Measurements from ENCODE around the gene SC5D.

The SC5D gene

GRCh38 chr11:121282886-121283502, 9.6 kb upstream of the SC5D start:
- no peak overlapping the region for H3K4me3 ChIP-seq (ENCODE audit: low read length)
- DNase-seq (ENCODE audit: low read depth, low spot score) = no peak

- DNase-seq (ENCODE audit: low read depth, low spot score) = no peak
- no peak overlapping the region for H3K4me3 ChIP-seq (ENCODE audit: low read length)
Measured at GRCh38 chr11:121291319-121291718, 1.3 kb upstream of the SC5D start.

- DNase-seq (ENCODE audit: low read depth, low spot score) = no peak
- peak overlapping the region; percentile 84 for H3K4me3 ChIP-seq (ENCODE audit: low read length)
Measured at GRCh38 chr11:121291896-121292494, 576 bp upstream of the SC5D start.

- H3K4me3 ChIP-seq (ENCODE audit: low read length) = peak overlapping the region; percentile 84
- DNase-seq (ENCODE audit: low read depth, low spot score) = no peak
Measured at GRCh38 chr11:121293288-121293594, 670 bp downstream of the SC5D start.

GRCh38 chr11:121295246-121296029, 2.9 kb downstream of the SC5D start:
- H3K4me3 ChIP-seq (ENCODE audit: low read length) = no peak overlapping the region
- no peak for DNase-seq (ENCODE audit: low read depth, low spot score)

GRCh38 chr11:121297872-121298271, 5.3 kb downstream of the SC5D start:
- H3K4me3 ChIP-seq (ENCODE audit: low read length) = no peak overlapping the region
- DNase-seq (ENCODE audit: low read depth, low spot score) = no peak

GRCh38 chr11:121298774-121299173, 6.2 kb downstream of the SC5D start:
- H3K4me3 ChIP-seq (ENCODE audit: low read length) = no peak overlapping the region
- no peak for DNase-seq (ENCODE audit: low read depth, low spot score)

GRCh38 chr11:121299417-121299816, 6.8 kb downstream of the SC5D start:
- no peak overlapping the region for H3K4me3 ChIP-seq (ENCODE audit: low read length)
- DNase-seq (ENCODE audit: low read depth, low spot score) = no peak

- no peak overlapping the region for H3K4me3 ChIP-seq (ENCODE audit: low read length)
- DNase-seq (ENCODE audit: low read depth, low spot score) = no peak
Measured at GRCh38 chr11:121300313-121300971, 7.9 kb downstream of the SC5D start.

- DNase-seq (ENCODE audit: low read depth, low spot score) = no peak
- no peak overlapping the region for H3K4me3 ChIP-seq (ENCODE audit: low read length)
Measured at GRCh38 chr11:121300972-121301699, 8.6 kb downstream of the SC5D start.

- DNase-seq (ENCODE audit: low read depth, low spot score) = no peak
- H3K4me3 ChIP-seq (ENCODE audit: low read length) = no peak overlapping the region
Measured at GRCh38 chr11:121304759-121305158, 12.2 kb downstream of the SC5D start.

GRCh38 chr11:121308816-121309215, 16.2 kb downstream of the SC5D start:
- H3K4me3 ChIP-seq (ENCODE audit: low read length) = no peak overlapping the region
- no peak for DNase-seq (ENCODE audit: low read depth, low spot score)

- H3K4me3 ChIP-seq (ENCODE audit: low read length) = no peak overlapping the region
- no peak for DNase-seq (ENCODE audit: low read depth, low spot score)
Measured at GRCh38 chr11:121309688-121310087, 17.1 kb downstream of the SC5D start.

GRCh38 chr11:121310908-121311307, 18.3 kb downstream of the SC5D start:
- no peak overlapping the region for H3K4me3 ChIP-seq (ENCODE audit: low read length)
- DNase-seq (ENCODE audit: low read depth, low spot score) = no peak

GRCh38 chr11:121311373-121311772, 18.8 kb downstream of the SC5D start:
- no peak overlapping the region for H3K4me3 ChIP-seq (ENCODE audit: low read length)
- DNase-seq (ENCODE audit: low read depth, low spot score) = no peak

- no peak for DNase-seq (ENCODE audit: low read depth, low spot score)
- H3K4me3 ChIP-seq (ENCODE audit: low read length) = no peak overlapping the region
Measured at GRCh38 chr11:121312483-121312882, 19.9 kb downstream of the SC5D start.

- H3K4me3 ChIP-seq (ENCODE audit: low read length) = no peak overlapping the region
- DNase-seq (ENCODE audit: low read depth, low spot score) = peak; percentile 34
Measured at GRCh38 chr11:121318848-121319834, 26.6 kb downstream of the SC5D start.

- no peak overlapping the region for H3K4me3 ChIP-seq (ENCODE audit: low read length)
- DNase-seq (ENCODE audit: low read depth, low spot score) = peak; percentile 21
Measured at GRCh38 chr11:121321614-121322243, 29.2 kb downstream of the SC5D start.

Measured in Jurkat, Clone E6-1 (cell line).